ENCODE measurements around the gene CRTC1.

The CRTC1 gene

DNA sequence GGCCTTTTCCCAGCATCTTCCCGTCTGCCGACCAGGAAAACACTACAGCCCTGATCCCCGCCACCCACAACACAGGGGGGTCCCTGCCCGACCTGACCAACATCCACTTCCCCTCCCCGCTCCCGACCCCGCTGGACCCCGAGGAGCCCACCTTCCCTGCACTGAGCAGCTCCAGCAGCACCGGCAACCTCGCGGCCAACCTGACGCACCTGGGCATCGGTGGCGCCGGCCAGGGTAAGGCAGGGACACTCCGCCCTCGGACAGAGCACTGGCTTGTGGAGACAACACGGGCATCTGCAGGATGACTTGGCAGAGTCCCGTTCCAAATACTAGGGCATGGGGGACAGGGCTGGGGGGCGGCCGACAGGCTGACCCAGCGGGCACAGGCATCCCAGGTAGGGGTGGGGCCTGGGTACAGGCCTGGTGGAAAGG, 76.5 kb downstream of the CRTC1 start:
- ATAC-seq: no peak
- no peak for TF ChIP-seq ESRRG (CRISPR knock-in tag; IDR thresholded peaks at IDR 0.05)
- TF ChIP-seq, protein P1, sequence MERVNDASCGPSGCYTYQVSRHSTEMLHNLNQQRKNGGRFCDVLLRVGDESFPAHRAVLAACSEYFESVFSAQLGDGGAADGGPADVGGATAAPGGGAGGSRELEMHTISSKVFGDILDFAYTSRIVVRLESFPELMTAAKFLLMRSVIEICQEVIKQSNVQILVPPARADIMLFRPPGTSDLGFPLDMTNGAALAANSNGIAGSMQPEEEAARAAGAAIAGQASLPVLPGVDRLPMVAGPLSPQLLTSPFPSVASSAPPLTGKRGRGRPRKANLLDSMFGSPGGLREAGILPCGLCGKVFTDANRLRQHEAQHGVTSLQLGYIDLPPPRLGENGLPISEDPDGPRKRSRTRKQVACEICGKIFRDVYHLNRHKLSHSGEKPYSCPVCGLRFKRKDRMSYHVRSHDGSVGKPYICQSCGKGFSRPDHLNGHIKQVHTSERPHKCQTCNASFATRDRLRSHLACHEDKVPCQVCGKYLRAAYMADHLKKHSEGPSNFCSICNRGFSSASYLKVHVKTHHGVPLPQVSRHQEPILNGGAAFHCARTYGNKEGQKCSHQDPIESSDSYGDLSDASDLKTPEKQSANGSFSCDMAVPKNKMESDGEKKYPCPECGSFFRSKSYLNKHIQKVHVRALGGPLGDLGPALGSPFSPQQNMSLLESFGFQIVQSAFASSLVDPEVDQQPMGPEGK (CRISPR knock-in tag; IDR thresholded peaks at IDR 0.05; ENCODE audit: borderline replicate concordance): no peak
- TF ChIP-seq, protein P2, sequence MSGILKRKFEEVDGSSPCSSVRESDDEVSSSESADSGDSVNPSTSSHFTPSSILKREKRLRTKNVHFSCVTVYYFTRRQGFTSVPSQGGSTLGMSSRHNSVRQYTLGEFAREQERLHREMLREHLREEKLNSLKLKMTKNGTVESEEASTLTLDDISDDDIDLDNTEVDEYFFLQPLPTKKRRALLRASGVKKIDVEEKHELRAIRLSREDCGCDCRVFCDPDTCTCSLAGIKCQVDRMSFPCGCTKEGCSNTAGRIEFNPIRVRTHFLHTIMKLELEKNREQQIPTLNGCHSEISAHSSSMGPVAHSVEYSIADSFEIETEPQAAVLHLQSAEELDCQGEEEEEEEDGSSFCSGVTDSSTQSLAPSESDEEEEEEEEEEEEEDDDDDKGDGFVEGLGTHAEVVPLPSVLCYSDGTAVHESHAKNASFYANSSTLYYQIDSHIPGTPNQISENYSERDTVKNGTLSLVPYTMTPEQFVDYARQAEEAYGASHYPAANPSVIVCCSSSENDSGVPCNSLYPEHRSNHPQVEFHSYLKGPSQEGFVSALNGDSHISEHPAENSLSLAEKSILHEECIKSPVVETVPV (CRISPR knock-in tag; IDR thresholded peaks at IDR 0.05): no peak
- TF ChIP-seq BACH2 (CRISPR knock-in tag; IDR thresholded peaks at IDR 0.05; ENCODE audit: borderline replicate concordance): no peak

DNA sequence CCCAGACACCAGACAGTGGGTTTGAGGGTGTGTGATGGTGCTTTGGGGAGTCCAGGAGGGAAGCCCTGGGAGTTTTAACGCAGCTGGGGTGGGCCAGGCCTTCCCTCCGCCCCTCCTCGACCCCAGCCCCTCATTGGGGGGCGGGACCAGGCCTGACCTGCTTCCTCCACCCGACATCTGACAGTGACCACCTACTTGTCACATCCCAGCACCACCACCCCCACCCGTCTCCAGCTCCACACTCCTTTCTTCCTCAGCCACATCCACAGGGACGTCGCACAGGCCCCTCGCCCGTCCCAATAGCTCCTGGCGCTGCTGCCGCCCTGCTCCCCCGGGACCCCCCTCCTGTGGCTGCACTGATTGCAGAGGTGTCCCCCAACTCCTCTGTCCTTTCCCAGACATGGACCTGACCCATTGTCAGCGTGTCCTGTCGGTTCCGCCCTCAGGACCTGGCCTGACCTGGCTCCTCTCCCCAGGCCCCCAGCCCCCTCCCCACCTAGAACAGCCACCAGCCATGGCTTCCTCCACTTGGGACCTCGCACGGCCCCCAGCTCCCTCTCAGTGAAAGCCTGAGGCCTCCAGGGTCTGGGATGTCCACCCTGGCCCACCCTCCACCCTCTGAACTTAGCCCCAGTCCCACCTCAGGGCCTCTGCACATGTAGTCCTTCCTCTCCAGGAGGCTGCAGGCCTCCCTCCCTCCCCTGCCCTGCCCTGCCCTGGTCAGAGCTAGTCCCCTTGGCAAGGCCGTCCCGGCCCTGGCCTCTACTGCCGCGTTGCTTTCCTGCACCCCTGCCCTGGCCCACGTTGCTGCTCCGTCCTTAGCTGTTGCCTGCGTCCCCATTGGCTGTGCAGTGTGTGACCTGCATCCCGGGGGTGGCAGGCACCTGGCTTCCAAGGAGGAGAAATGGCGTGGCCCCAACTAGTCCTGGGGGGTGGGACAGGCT, 77.2 kb downstream of the CRTC1 start:
- no peak for ATAC-seq
- TF ChIP-seq TCF4 (CRISPR knock-in tag; IDR thresholded peaks at IDR 0.05; ENCODE audit: borderline replicate concordance) (no peak), ZNF565 (CRISPR knock-in tag; conservative IDR thresholded peaks at IDR 0.05; ENCODE audit: low read depth) (no peak), ZFP30 (CRISPR knock-in tag; IDR thresholded peaks at IDR 0.05) (no peak), TOX (CRISPR knock-in tag; IDR thresholded peaks at IDR 0.05; ENCODE audit: borderline replicate concordance) (no peak), PPARA (CRISPR knock-in tag; IDR thresholded peaks at IDR 0.05; ENCODE audit: borderline replicate concordance) (no peak), RARB (CRISPR knock-in tag; IDR thresholded peaks at IDR 0.05) (no peak), GLIS3 (CRISPR knock-in tag; IDR thresholded peaks at IDR 0.05) (no peak), ZNF70 (CRISPR knock-in tag; IDR thresholded peaks at IDR 0.05) (no peak), OSR1 (CRISPR knock-in tag; IDR thresholded peaks at IDR 0.05) (no peak), SNAI2 (CRISPR knock-in tag; IDR thresholded peaks at IDR 0.05) (no peak), ZC3H10 (CRISPR knock-in tag; IDR thresholded peaks at IDR 0.05) (no peak), ISL1 (CRISPR knock-in tag; IDR thresholded peaks at IDR 0.05) (no peak), ARNTL (CRISPR knock-in tag; IDR thresholded peaks at IDR 0.05; ENCODE audit: borderline replicate concordance, low read depth) (no peak), BACH2 (CRISPR knock-in tag; IDR thresholded peaks at IDR 0.05; ENCODE audit: borderline replicate concordance) (no peak), ZNF8 (CRISPR knock-in tag; IDR thresholded peaks at IDR 0.05) (no peak)
- TF ChIP-seq, protein P1 (CRISPR knock-in tag; IDR thresholded peaks at IDR 0.05; ENCODE audit: borderline replicate concordance): no peak
- TF ChIP-seq, protein P3, sequence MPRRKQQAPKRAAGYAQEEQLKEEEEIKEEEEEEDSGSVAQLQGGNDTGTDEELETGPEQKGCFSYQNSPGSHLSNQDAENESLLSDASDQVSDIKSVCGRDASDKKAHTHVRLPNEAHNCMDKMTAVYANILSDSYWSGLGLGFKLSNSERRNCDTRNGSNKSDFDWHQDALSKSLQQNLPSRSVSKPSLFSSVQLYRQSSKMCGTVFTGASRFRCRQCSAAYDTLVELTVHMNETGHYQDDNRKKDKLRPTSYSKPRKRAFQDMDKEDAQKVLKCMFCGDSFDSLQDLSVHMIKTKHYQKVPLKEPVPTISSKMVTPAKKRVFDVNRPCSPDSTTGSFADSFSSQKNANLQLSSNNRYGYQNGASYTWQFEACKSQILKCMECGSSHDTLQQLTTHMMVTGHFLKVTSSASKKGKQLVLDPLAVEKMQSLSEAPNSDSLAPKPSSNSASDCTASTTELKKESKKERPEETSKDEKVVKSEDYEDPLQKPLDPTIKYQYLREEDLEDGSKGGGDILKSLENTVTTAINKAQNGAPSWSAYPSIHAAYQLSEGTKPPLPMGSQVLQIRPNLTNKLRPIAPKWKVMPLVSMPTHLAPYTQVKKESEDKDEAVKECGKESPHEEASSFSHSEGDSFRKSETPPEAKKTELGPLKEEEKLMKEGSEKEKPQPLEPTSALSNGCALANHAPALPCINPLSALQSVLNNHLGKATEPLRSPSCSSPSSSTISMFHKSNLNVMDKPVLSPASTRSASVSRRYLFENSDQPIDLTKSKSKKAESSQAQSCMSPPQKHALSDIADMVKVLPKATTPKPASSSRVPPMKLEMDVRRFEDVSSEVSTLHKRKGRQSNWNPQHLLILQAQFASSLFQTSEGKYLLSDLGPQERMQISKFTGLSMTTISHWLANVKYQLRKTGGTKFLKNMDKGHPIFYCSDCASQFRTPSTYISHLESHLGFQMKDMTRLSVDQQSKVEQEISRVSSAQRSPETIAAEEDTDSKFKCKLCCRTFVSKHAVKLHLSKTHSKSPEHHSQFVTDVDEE (CRISPR knock-in tag; IDR thresholded peaks at IDR 0.05): no peak
- TF ChIP-seq, protein P4, sequence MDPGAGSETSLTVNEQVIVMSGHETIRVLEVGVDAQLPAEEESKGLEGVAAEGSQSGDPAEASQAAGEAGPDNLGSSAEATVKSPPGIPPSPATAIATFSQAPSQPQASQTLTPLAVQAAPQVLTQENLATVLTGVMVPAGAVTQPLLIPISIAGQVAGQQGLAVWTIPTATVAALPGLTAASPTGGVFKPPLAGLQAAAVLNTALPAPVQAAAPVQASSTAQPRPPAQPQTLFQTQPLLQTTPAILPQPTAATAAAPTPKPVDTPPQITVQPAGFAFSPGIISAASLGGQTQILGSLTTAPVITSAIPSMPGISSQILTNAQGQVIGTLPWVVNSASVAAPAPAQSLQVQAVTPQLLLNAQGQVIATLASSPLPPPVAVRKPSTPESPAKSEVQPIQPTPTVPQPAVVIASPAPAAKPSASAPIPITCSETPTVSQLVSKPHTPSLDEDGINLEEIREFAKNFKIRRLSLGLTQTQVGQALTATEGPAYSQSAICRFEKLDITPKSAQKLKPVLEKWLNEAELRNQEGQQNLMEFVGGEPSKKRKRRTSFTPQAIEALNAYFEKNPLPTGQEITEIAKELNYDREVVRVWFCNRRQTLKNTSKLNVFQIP (CRISPR knock-in tag; IDR thresholded peaks at IDR 0.05; ENCODE audit: borderline replicate concordance, low read depth): no peak
- TF ChIP-seq, protein P2 (CRISPR knock-in tag; IDR thresholded peaks at IDR 0.05): no peak

Measured in SK-N-SH treated with all-trans-retinoic acid at 6 μM for 48 hours (cell line).